H9 (cell line): ENCODE results near the gene C1orf159. TPM values are rescaled to one million over a fixed set of nuclear protein-coding genes. Genes with fewer than 3 reads are reported as not detected.

Experiments used
- DNase-seq: peaks from one replicate; pipeline ENCODE4 v3.0.0-alpha.2; 2017
- H2AFZ ChIP-seq: one replicate; pipeline ENCODE4 v1.6.1; 2013; ENCODE audit warnings: mild to moderate bottlenecking, low read length, control low read depth, moderate library complexity
- H2AK5ac ChIP-seq: 2 replicates; pipeline ENCODE4 v1.6.1; 2013; ENCODE audit warnings: low read length, control low read depth, mixed read lengths; ENCODE audit not compliant: insufficient read length
- H2BK120ac ChIP-seq: one replicate; pipeline ENCODE4 v1.6.1; 2013; ENCODE audit warnings: low read depth, mild to moderate bottlenecking, low read length, control low read depth, inconsistent platforms; ENCODE audit not compliant: poor library complexity, severe bottlenecking
- H2BK12ac ChIP-seq: 2 replicates; pipeline ENCODE4 v1.6.1; 2013; ENCODE audit warnings: low read length, control low read depth, mixed read lengths, low read depth; ENCODE audit not compliant: insufficient read length
- H2BK15ac ChIP-seq: 2 replicates; pipeline ENCODE4 v1.6.1; 2013; ENCODE audit warnings: low read depth, low read length, control low read depth
- H2BK20ac ChIP-seq: one replicate; pipeline ENCODE4 v1.6.1; 2013; ENCODE audit warnings: low read depth, mild to moderate bottlenecking, low read length, control low read depth, inconsistent platforms; ENCODE audit not compliant: poor library complexity, severe bottlenecking
- H2BK5ac ChIP-seq: 2 replicates; pipeline ENCODE4 v1.6.1; 2013; ENCODE audit warnings: low read length, control low read depth, mixed read lengths; ENCODE audit not compliant: insufficient read length
- H3K14ac ChIP-seq: 2 replicates; pipeline ENCODE4 v1.6.1; 2013; ENCODE audit warnings: low read length, control low read depth; ENCODE audit not compliant: insufficient read depth
- H3K18ac ChIP-seq: 2 replicates; pipeline ENCODE4 v1.6.1; 2013; ENCODE audit warnings: low read depth, mild to moderate bottlenecking, mixed read lengths, low read length, control low read depth; ENCODE audit not compliant: insufficient read length
- H3K23ac ChIP-seq: 2 replicates; pipeline ENCODE4 v1.6.1; 2013; ENCODE audit warnings: low read length, control low read depth, mixed read lengths, low read depth; ENCODE audit not compliant: insufficient read length
- H3K23me2 ChIP-seq: 2 replicates; pipeline ENCODE4 v1.6.1; 2013; ENCODE audit warnings: low read depth, mild to moderate bottlenecking, mixed read lengths, low read length, control low read depth; ENCODE audit not compliant: insufficient read length, poor library complexity, severe bottlenecking
- H3K27ac ChIP-seq: 2 replicates; pipeline ENCODE4 v1.5.1; 2013; ENCODE audit warnings: low read length, control low read depth, mixed read lengths, low read depth; ENCODE audit not compliant: insufficient read length
- H3K27me3 ChIP-seq: 2 replicates; pipeline ENCODE4 v1.6.1; 2013; ENCODE audit warnings: low read length, control low read depth, inconsistent platforms; ENCODE audit not compliant: insufficient read depth
- H3K4ac ChIP-seq: 2 replicates; pipeline ENCODE4 v1.6.1; 2013; ENCODE audit warnings: low read depth, mild to moderate bottlenecking, control low read depth, inconsistent platforms, low read length, moderate library complexity
- H3K4me1 ChIP-seq: 2 replicates; pipeline ENCODE4 v1.6.1; 2013; ENCODE audit warnings: low read length, control low read depth, inconsistent platforms; ENCODE audit not compliant: insufficient read depth
- H3K4me2 ChIP-seq: 2 replicates; pipeline ENCODE4 v1.6.1; 2013; ENCODE audit warnings: low read length, control low read depth, mixed read lengths; ENCODE audit not compliant: insufficient read length, insufficient read depth
- H3K56ac ChIP-seq: 2 replicates; pipeline ENCODE4 v1.6.1; 2013; ENCODE audit warnings: low read depth, mild to moderate bottlenecking, mixed read lengths, low read length, control low read depth; ENCODE audit not compliant: insufficient read length
- H3K79me1 ChIP-seq: 2 replicates; pipeline ENCODE4 v1.6.1; 2013; ENCODE audit warnings: low read depth, mild to moderate bottlenecking, moderate library complexity, low read length, control low read depth, inconsistent platforms; ENCODE audit not compliant: insufficient read depth, poor library complexity, severe bottlenecking
- H3K79me2 ChIP-seq: 2 replicates; pipeline ENCODE4 v1.6.1; 2013; ENCODE audit warnings: low read length, control low read depth, inconsistent platforms; ENCODE audit not compliant: insufficient read depth
- H3K9ac ChIP-seq: 2 replicates; pipeline ENCODE4 v1.6.1; 2013; ENCODE audit warnings: low read length, control low read depth, mixed read lengths; ENCODE audit not compliant: insufficient read length; ENCODE audit errors: extremely low read depth
- H3K9me3 ChIP-seq: one replicate; pipeline ENCODE4 v1.6.1; 2013; ENCODE audit warnings: low read depth, low read length, inconsistent platforms; ENCODE audit not compliant: control insufficient read depth
- H3T11ph ChIP-seq: one replicate; pipeline ENCODE4 v1.6.1; 2013; ENCODE audit warnings: mild to moderate bottlenecking, low read length, control low read depth, inconsistent platforms
- H4K20me1 ChIP-seq: one replicate; pipeline ENCODE4 v1.6.1; 2013; ENCODE audit not compliant: control insufficient read depth, insufficient read length, insufficient read depth
- H4K5ac ChIP-seq: 2 replicates; pipeline ENCODE4 v1.6.1; 2013; ENCODE audit warnings: low read depth, mild to moderate bottlenecking, mixed read lengths, low read length, control low read depth; ENCODE audit not compliant: insufficient read length
- H4K8ac ChIP-seq: replicated peaks from 2 replicates; pipeline ENCODE4 v1.6.1; 2013; ENCODE audit warnings: low read length, control low read depth, mixed read lengths, low read depth; ENCODE audit not compliant: insufficient read length
- H4K91ac ChIP-seq: 2 replicates; pipeline ENCODE4 v1.6.1; 2013; ENCODE audit warnings: low read depth, mild to moderate bottlenecking, moderate library complexity, mixed read lengths, low read length, control low read depth; ENCODE audit not compliant: insufficient read length
- H3K27ac Mint-ChIP-seq, 3 experiments: 2 replicates in 2 of 3; 3 replicates in 1 of 3; pipeline ENCODE4 v1.8.0; 2020 to 2021; ENCODE audit warnings: mixed read lengths in 3 of 3, mild to moderate bottlenecking in 1 of 3, moderate library complexity in 1 of 3
- H3K27me3 Mint-ChIP-seq: 2 replicates; pipeline ENCODE4 v1.8.0; 2021; ENCODE audit warnings: low read depth, mild to moderate bottlenecking, moderate library complexity, mixed read lengths
- H3K36me3 Mint-ChIP-seq, 3 experiments: 2 replicates in 2 of 3; 3 replicates in 1 of 3; pipeline ENCODE4 v1.8.0; 2020 to 2021; ENCODE audit warnings: low read depth in 3 of 3, mixed read lengths in 3 of 3; ENCODE audit not compliant: insufficient read depth in 1 of 3
- H3K4me1 Mint-ChIP-seq, 2 experiments: 2 replicates each; pipeline ENCODE4 v1.8.0; 2020; ENCODE audit warnings: mixed read lengths in 2 of 2
- H3K4me3 Mint-ChIP-seq, 2 experiments: 2 replicates in 1 of 2; 3 replicates in 1 of 2; pipeline ENCODE4 v1.8.0; 2020 to 2021; ENCODE audit warnings: mild to moderate bottlenecking in 2 of 2, mixed read lengths in 2 of 2, moderate library complexity in 1 of 2
- H3K9me3 Mint-ChIP-seq, 2 experiments: 2 replicates in 1 of 2; 3 replicates in 1 of 2; pipeline ENCODE4 v1.8.0; 2020; ENCODE audit warnings: mild to moderate bottlenecking in 2 of 2, mixed read lengths in 2 of 2, moderate library complexity in 1 of 2
- CTCF ChIP-seq: fragments of 200-600 bp; sonication (generic); conservative IDR thresholded peaks from 3 replicates; pipeline ENCODE4 v1.8.0; 2021; ENCODE audit warnings: antibody characterized with exemption, mild to moderate bottlenecking
- WGBS: extraction: QIAGEN DNeasy Blood & Tissue Kit; methylation state at CpG from one replicate; pipeline ENCODE4 v1.1.7; 2013; ENCODE audit warnings: missing lambda C conversion rate, low lambda C conversion rate, mixed read lengths; ENCODE audit not compliant: insufficient read length; ENCODE audit errors: extremely low coverage; 5-methylcytosine and 5-hydroxymethylcytosine counted together
- total RNA-seq: library from RNA; stranded (reverse); gene quantifications from 2 replicates; pipeline ENCODE4 v1.2.1, GENCODE V29; 2021

The C1orf159 gene
- total RNA-seq, 1 experiment from 2014 or later: 12.3 TPM

- H3K27ac ChIP-seq: no peak overlapping the region
- H4K5ac ChIP-seq: no peak overlapping the region
- H2AFZ ChIP-seq: no peak overlapping the region
- no peak overlapping the region for H2BK15ac ChIP-seq
- Mint-ChIP-seq H3K9me3 (no peaks in the 10 kb centered on the region), H3K36me3 (peaks cover 0 to 12% (median 0%) of the 10 kb centered on the region in 3 experiments; a peak in 5 of 7 replicates), H3K27ac (no peak overlapping the region), H3K4me3 (no peak overlapping the region), H3K27me3 (no peaks in the 10 kb centered on the region), H3K4me1 (no peaks in the 10 kb centered on the region)
- WGBS: no CpG with 5 or more reads among the region's 30 CpGs
- H3K9me3 ChIP-seq: no peaks in the 10 kb centered on the region
- H2BK20ac ChIP-seq: no peak overlapping the region
- no peak overlapping the region for H3K4ac ChIP-seq
- DNase-seq: no peak
- no peak overlapping the region for H4K8ac ChIP-seq
- H3K79me2 ChIP-seq: no peaks in the 10 kb centered on the region
- no peak overlapping the region for H3K4me2 ChIP-seq
- no peak overlapping the region for H3T11ph ChIP-seq
- H3K27me3 ChIP-seq: no peaks in the 10 kb centered on the region
- no peaks in the 10 kb centered on the region for H3K79me1 ChIP-seq
- H4K20me1 ChIP-seq: no peaks in the 10 kb centered on the region
- no peak overlapping the region for H3K18ac ChIP-seq
- no peak overlapping the region for H3K9ac ChIP-seq
- H3K56ac ChIP-seq: no peak overlapping the region
- no peak for TF ChIP-seq CTCF
- no peak overlapping the region for H2BK120ac ChIP-seq
- H3K23me2 ChIP-seq: no peaks in the 10 kb centered on the region
- no peak overlapping the region for H2BK12ac ChIP-seq
- no peak overlapping the region for H3K23ac ChIP-seq
- H4K91ac ChIP-seq: no peak overlapping the region
- no peaks in the 10 kb centered on the region; the same call in 1 of the 2 replicates for H3K4me1 ChIP-seq
- H2BK5ac ChIP-seq: no peak overlapping the region
- H2AK5ac ChIP-seq: no peak overlapping the region
- no peak overlapping the region; the same call in 1 of the 2 replicates for H3K14ac ChIP-seq
These were observed 30.6 kb downstream of the C1orf159 start for GRCh38 chr1:1085171-1085841.
